ENCODE data around the gene PPP1R3D. TPM values are rescaled to one million over a fixed set of nuclear protein-coding genes. Genes with fewer than 3 reads are reported as not detected.

Gene PPP1R3D
- total and polyA plus RNA-seq, 2 of the 13 experiments (the other 11 are each of a cell fraction or from before 2014, with no cell fraction given) = 1.2 to 3.7 TPM

GRCh38 chr20:59962155-59962554, 22.1 kb upstream of the PPP1R3D start (continued):
- TF ChIP-seq BCLAF1 (IDR thresholded peaks at IDR 0.05) (no peak), GABPB1 (CRISPR knock-in tag; IDR thresholded peaks at IDR 0.05) (no peak), SUZ12 (IDR thresholded peaks at IDR 0.05; ENCODE audit: low read depth, low read length) (no peak), TAF1 (CRISPR knock-in tag; IDR thresholded peaks at IDR 0.05) (no peak), DNMT1 (CRISPR knock-in tag; IDR thresholded peaks at IDR 0.05) (no peak), TAF15 (IDR thresholded peaks at IDR 0.05; ENCODE audit: low read depth, low read length, poor library complexity, severe bottlenecking) (no peak), FOXO1 (CRISPR knock-in tag; IDR thresholded peaks at IDR 0.05) (no peak)

- Histone ChIP-seq H2AFZ (ENCODE audit: low read length) (no peak overlapping the region), H3K27me3 (ENCODE audit: control insufficient read depth in 1 of 2, insufficient read depth in 2 of 2, low read length in 2 of 2) (no peaks in the 10 kb centered on the region; a peak in 1 of 5 replicates), H3K4me1 (ENCODE audit: insufficient read depth, low read length) (no peaks in the 10 kb centered on the region), H4K20me1 (ENCODE audit: insufficient read depth, low read length) (no peaks in the 10 kb centered on the region), H3K9ac (ENCODE audit: insufficient read depth, low read depth, low read length) (no peak overlapping the region), H3K36me3 (replicated peaks in 1 of 2; ENCODE audit: control insufficient read depth in 1 of 2, insufficient read depth in 2 of 2, low read length in 2 of 2) (no peaks in the 10 kb centered on the region), H3K79me2 (ENCODE audit: insufficient read depth, low read length) (no peaks in the 10 kb centered on the region), H3K4me3 (replicated peaks in 1 of 3; ENCODE audit: insufficient read depth in 1 of 3, low read depth in 2 of 3, low read length in 3 of 3) (no peak overlapping the region), H3K9me3 (ENCODE audit: low read length) (no peaks in the 10 kb centered on the region), H3K4me2 (ENCODE audit: low read depth, low read length) (no peak overlapping the region), H3K27ac (ENCODE audit: extremely low read length, insufficient read depth, low read length) (no peak overlapping the region)
- no TSS peak for BruUV-seq (replicated peaks)
- in situ Hi-C loops (cut with HindIII; ENCODE audit: extremely low pct_ligation_motif_present, low pct_unique_long_range_greater_than_20kb) (no loop called here), intact Hi-C loops (cut with micrococcal nuclease; ENCODE audit: unreplicated experiment) (no loop called here)
- no peak for ATAC-seq
- WGBS (ENCODE audit: low lambda C conversion rate) = 77% methylated on average over 2 of the region's 2 CpGs
- no peak for DNase-seq (ENCODE audit: low spot score)
- POLR2A ChIA-PET = no interaction called here
- no peak for FAIRE-seq
- CTCF ChIA-PET (ENCODE audit: low intra/inter-chr PET ratio, low total read pairs) = no interaction called here
- no peak for TF ChIP-seq MYPOP (CRISPR knock-in tag; IDR thresholded peaks at IDR 0.05)
- no peak for TF ChIP-seq SRSF1 (optimal IDR thresholded peaks at IDR 0.05; ENCODE audit: low read depth, low read length)
- TF ChIP-seq ZNF24 (IDR thresholded peaks at IDR 0.05) = no peak
- TF ChIP-seq BRF2 (CRISPR knock-in tag; IDR thresholded peaks at IDR 0.05) = no peak
- no peak for TF ChIP-seq ZNF503 (CRISPR knock-in tag; IDR thresholded peaks at IDR 0.05)
- TF ChIP-seq ZNF451 (CRISPR knock-in tag; IDR thresholded peaks at IDR 0.05) = no peak
- TF ChIP-seq ZNF232 (CRISPR knock-in tag; IDR thresholded peaks at IDR 0.05; ENCODE audit: borderline replicate concordance) = no peak
- no peak for TF ChIP-seq EHMT2 (IDR thresholded peaks at IDR 0.05; ENCODE audit: borderline replicate concordance, low read depth, low read length)
- TF ChIP-seq CEBPB (IDR thresholded peaks at IDR 0.05; ENCODE audit: borderline replicate concordance, low read depth, low read length) = no peak
- no peak for TF ChIP-seq TAF15 (IDR thresholded peaks at IDR 0.05; ENCODE audit: low read depth, low read length, poor library complexity, severe bottlenecking)
These were observed 21.3 kb upstream of the PPP1R3D start for GRCh38 chr20:59961423-59961822.

All from HepG2 (cell line).